ENCODE results near the gene HSPA6. TPM values are rescaled to one million over a fixed set of nuclear protein-coding genes. Genes with fewer than 3 reads are reported as not detected.
"Not testable (repeated sequence)": the region's sequence is repeated elsewhere in the genome, so short reads cannot be mapped to it uniquely, and the experiment has no call there.

HSPA6 gene
- total RNA-seq, 1 donor, result 0.36 TPM

GRCh38 chr1:161538925-161539479, 14.7 kb downstream of the HSPA6 start:
- not testable (repeated sequence) for H4K20me1 ChIP-seq (ENCODE audit: insufficient read depth, low read length); H3K27me3 ChIP-seq (ENCODE audit: insufficient read depth, low read length); DNase-seq (ENCODE audit: insufficient read length, low spot score, missing footprints); H3K4me3 ChIP-seq (ENCODE audit: insufficient read depth, low read length); H3K4me1 ChIP-seq (ENCODE audit: insufficient read depth, low read length); H3K9me3 ChIP-seq (ENCODE audit: low read depth, low read length); H3K27ac ChIP-seq (ENCODE audit: low read depth, low read length); H3K36me3 ChIP-seq (ENCODE audit: insufficient read depth, low read length); H3K79me2 ChIP-seq (ENCODE audit: insufficient read depth, low read length); H2AFZ ChIP-seq (ENCODE audit: low read length)
- H3K4me2 ChIP-seq (ENCODE audit: insufficient read depth, low read length), result peak overlapping the region; percentile 97

GRCh38 chr1:161539731-161540569, 15.6 kb downstream of the HSPA6 start:
- DNase-seq (ENCODE audit: insufficient read length, low spot score, missing footprints), result peak; percentile 83
- Histone ChIP-seq H2AFZ (ENCODE audit: low read length) (peak overlapping the region; percentile 90), H3K4me3 (ENCODE audit: insufficient read depth, low read length) (peak overlapping the region; percentile 91), H3K4me2 (ENCODE audit: insufficient read depth, low read length) (peak overlapping the region; percentile 97), H3K27ac (ENCODE audit: low read depth, low read length) (peak overlapping the region; percentile 61)
- not testable (repeated sequence) for H4K20me1 ChIP-seq (ENCODE audit: insufficient read depth, low read length); H3K9me3 ChIP-seq (ENCODE audit: low read depth, low read length); H3K79me2 ChIP-seq (ENCODE audit: insufficient read depth, low read length); H3K4me1 ChIP-seq (ENCODE audit: insufficient read depth, low read length); H3K27me3 ChIP-seq (ENCODE audit: insufficient read depth, low read length); H3K36me3 ChIP-seq (ENCODE audit: insufficient read depth, low read length)

GRCh38 chr1:161540570-161540960, 16.2 kb downstream of the HSPA6 start:
- H3K9me3 ChIP-seq (ENCODE audit: low read depth, low read length); H2AFZ ChIP-seq (ENCODE audit: low read length); H3K36me3 ChIP-seq (ENCODE audit: insufficient read depth, low read length); H3K4me3 ChIP-seq (ENCODE audit: insufficient read depth, low read length); H3K4me1 ChIP-seq (ENCODE audit: insufficient read depth, low read length); H3K79me2 ChIP-seq (ENCODE audit: insufficient read depth, low read length); DNase-seq (ENCODE audit: insufficient read length, low spot score, missing footprints); H3K27me3 ChIP-seq (ENCODE audit: insufficient read depth, low read length); H4K20me1 ChIP-seq (ENCODE audit: insufficient read depth, low read length); H3K27ac ChIP-seq (ENCODE audit: low read depth, low read length): not testable (repeated sequence)
- peak overlapping the region; percentile 97 for H3K4me2 ChIP-seq (ENCODE audit: insufficient read depth, low read length)

GRCh38 chr1:161542091-161542559, 17.8 kb downstream of the HSPA6 start:
- H3K27ac ChIP-seq (ENCODE audit: low read depth, low read length); H4K20me1 ChIP-seq (ENCODE audit: insufficient read depth, low read length); H3K27me3 ChIP-seq (ENCODE audit: insufficient read depth, low read length); H3K79me2 ChIP-seq (ENCODE audit: insufficient read depth, low read length); H3K4me3 ChIP-seq (ENCODE audit: insufficient read depth, low read length); H3K4me2 ChIP-seq (ENCODE audit: insufficient read depth, low read length); DNase-seq (ENCODE audit: insufficient read length, low spot score, missing footprints); H2AFZ ChIP-seq (ENCODE audit: low read length); H3K9me3 ChIP-seq (ENCODE audit: low read depth, low read length); H3K36me3 ChIP-seq (ENCODE audit: insufficient read depth, low read length); H3K4me1 ChIP-seq (ENCODE audit: insufficient read depth, low read length): not testable (repeated sequence)

- not testable (repeated sequence) for H3K4me2 ChIP-seq (ENCODE audit: insufficient read depth, low read length); H3K36me3 ChIP-seq (ENCODE audit: insufficient read depth, low read length); H3K27ac ChIP-seq (ENCODE audit: low read depth, low read length); DNase-seq (ENCODE audit: insufficient read length, low spot score, missing footprints); H3K79me2 ChIP-seq (ENCODE audit: insufficient read depth, low read length); H3K4me3 ChIP-seq (ENCODE audit: insufficient read depth, low read length); H3K9me3 ChIP-seq (ENCODE audit: low read depth, low read length); H4K20me1 ChIP-seq (ENCODE audit: insufficient read depth, low read length); H3K4me1 ChIP-seq (ENCODE audit: insufficient read depth, low read length); H3K27me3 ChIP-seq (ENCODE audit: insufficient read depth, low read length); H2AFZ ChIP-seq (ENCODE audit: low read length)
These were observed 18.8 kb downstream of the HSPA6 start for GRCh38 chr1:161543125-161543524.

- not testable (repeated sequence) for H3K27ac ChIP-seq (ENCODE audit: low read depth, low read length); H3K4me1 ChIP-seq (ENCODE audit: insufficient read depth, low read length); H3K9me3 ChIP-seq (ENCODE audit: low read depth, low read length)
These were observed 20.8 kb downstream of the HSPA6 start for GRCh38 chr1:161545005-161545731.

GRCh38 chr1:161547995-161548741, 23.8 kb downstream of the HSPA6 start:
- not testable (repeated sequence) for H3K36me3 ChIP-seq (ENCODE audit: insufficient read depth, low read length); H3K27me3 ChIP-seq (ENCODE audit: insufficient read depth, low read length); H2AFZ ChIP-seq (ENCODE audit: low read length); H3K4me2 ChIP-seq (ENCODE audit: insufficient read depth, low read length); H3K4me3 ChIP-seq (ENCODE audit: insufficient read depth, low read length); DNase-seq (ENCODE audit: insufficient read length, low spot score, missing footprints); H4K20me1 ChIP-seq (ENCODE audit: insufficient read depth, low read length); H3K79me2 ChIP-seq (ENCODE audit: insufficient read depth, low read length); H3K4me1 ChIP-seq (ENCODE audit: insufficient read depth, low read length); H3K27ac ChIP-seq (ENCODE audit: low read depth, low read length); H3K9me3 ChIP-seq (ENCODE audit: low read depth, low read length)

More at GRCh38 chr1:161545005-161545731, 20.8 kb downstream of the HSPA6 start:
- not testable (repeated sequence) for H3K4me3 ChIP-seq (ENCODE audit: insufficient read depth, low read length); H3K4me2 ChIP-seq (ENCODE audit: insufficient read depth, low read length); H3K79me2 ChIP-seq (ENCODE audit: insufficient read depth, low read length); H2AFZ ChIP-seq (ENCODE audit: low read length); H3K36me3 ChIP-seq (ENCODE audit: insufficient read depth, low read length); H3K27me3 ChIP-seq (ENCODE audit: insufficient read depth, low read length); DNase-seq (ENCODE audit: insufficient read length, low spot score, missing footprints); H4K20me1 ChIP-seq (ENCODE audit: insufficient read depth, low read length)

GRCh38 chr1:161548749-161549406, 24.5 kb downstream of the HSPA6 start:
- not testable (repeated sequence) for H3K27ac ChIP-seq (ENCODE audit: low read depth, low read length); H3K4me1 ChIP-seq (ENCODE audit: insufficient read depth, low read length); H3K4me2 ChIP-seq (ENCODE audit: insufficient read depth, low read length); H4K20me1 ChIP-seq (ENCODE audit: insufficient read depth, low read length); H3K27me3 ChIP-seq (ENCODE audit: insufficient read depth, low read length); DNase-seq (ENCODE audit: insufficient read length, low spot score, missing footprints); H3K4me3 ChIP-seq (ENCODE audit: insufficient read depth, low read length); H3K79me2 ChIP-seq (ENCODE audit: insufficient read depth, low read length); H3K9me3 ChIP-seq (ENCODE audit: low read depth, low read length); H2AFZ ChIP-seq (ENCODE audit: low read length); H3K36me3 ChIP-seq (ENCODE audit: insufficient read depth, low read length)

Data from osteoblast (primary cell).